GM19395 (cell line): ENCODE measurements around the gene EFCAB3.
"Not testable (repeated sequence)": the region's sequence is repeated elsewhere in the genome, so short reads cannot be mapped to it uniquely, and the experiment has no call there.

ENCODE experiments used
- ATAC-seq: cut with Tn5 transposase; IDR thresholded peaks from one replicate; pipeline ENCODE4 v1.9.1; 2021; ENCODE audit warnings: mild to moderate bottlenecking, moderate library complexity; ENCODE audit not compliant: unreplicated experiment

Gene EFCAB3

GRCh38 chr17:62380253-62380652, at the start of gene EFCAB3:
Gene EFCAB3 (plus strand): TSS chr17:62380553. CDS start chr17:62382980, 2,427 bp downstream.
- no peak for ATAC-seq

GRCh38 chr17:62336527-62336926, 43.8 kb upstream of the EFCAB3 start:
- ATAC-seq = no peak

- no peak for ATAC-seq
Observed at GRCh38 chr17:62343764-62344270, 36.5 kb upstream of the EFCAB3 start.

GRCh38 chr17:62351176-62351575, 29.2 kb upstream of the EFCAB3 start:
- ATAC-seq = no peak

GRCh38 chr17:62366191-62366590, 14.2 kb upstream of the EFCAB3 start:
- ATAC-seq = no peak

GRCh38 chr17:62381561-62381960, 1.2 kb downstream of the EFCAB3 start:
- no peak for ATAC-seq

- ATAC-seq = no peak
Observed at GRCh38 chr17:62388856-62389255, 8.5 kb downstream of the EFCAB3 start.

- ATAC-seq = no peak
Observed at GRCh38 chr17:62392908-62393307, 12.6 kb downstream of the EFCAB3 start.

GRCh38 chr17:62398891-62399290, 18.5 kb downstream of the EFCAB3 start:
- no peak for ATAC-seq

GRCh38 chr17:62405451-62405850, 25.1 kb downstream of the EFCAB3 start:
- no peak for ATAC-seq

GRCh38 chr17:62413090-62413489, 32.7 kb downstream of the EFCAB3 start:
- ATAC-seq = not testable (repeated sequence)

GRCh38 chr17:62423647-62424461, 43.5 kb downstream of the EFCAB3 start, which contains the start of gene METTL2A:
Gene METTL2A (plus strand): TSS chr17:62423897. CDS start chr17:62423903, 6 bp downstream.
- peak; percentile 95 for ATAC-seq

- ATAC-seq = not testable (repeated sequence)
Observed at GRCh38 chr17:62426214-62426613, 45.9 kb downstream of the EFCAB3 start.

GRCh38 chr17:62435251-62435650, 54.9 kb downstream of the EFCAB3 start:
- ATAC-seq = not testable (repeated sequence)

GRCh38 chr17:62441181-62441580, 60.8 kb downstream of the EFCAB3 start:
- ATAC-seq = not testable (repeated sequence)

- ATAC-seq = no peak
Observed at GRCh38 chr17:62444063-62444462, 63.7 kb downstream of the EFCAB3 start.

GRCh38 chr17:62445791-62446190, 65.4 kb downstream of the EFCAB3 start:
- ATAC-seq = not testable (repeated sequence)

- ATAC-seq = not testable (repeated sequence)
Observed at GRCh38 chr17:62452195-62452594, 71.8 kb downstream of the EFCAB3 start.

GRCh38 chr17:62453041-62453440, 72.7 kb downstream of the EFCAB3 start:
- ATAC-seq = not testable (repeated sequence)

- peak; percentile 32 for ATAC-seq
Observed at GRCh38 chr17:62453656-62454055, 73.3 kb downstream of the EFCAB3 start.

GRCh38 chr17:62454111-62454510, 73.8 kb downstream of the EFCAB3 start:
- peak; percentile 69 for ATAC-seq

GRCh38 chr17:62456016-62456415, 75.7 kb downstream of the EFCAB3 start:
- ATAC-seq = no peak
